Measurements from ENCODE around the gene KCNH5. TPM values are rescaled to one million over a fixed set of nuclear protein-coding genes. Genes with fewer than 3 reads are reported as not detected.

The KCNH5 gene
- total RNA-seq, 1 donor from 2014 or later = 0.29 TPM

GRCh38 chr14:63014621-63015020 is 30.6 kb downstream of the KCNH5 start:
- no peak overlapping the region for H3K27ac ChIP-seq
- H3K9me3 ChIP-seq = no peaks in the 10 kb centered on the region
- H3K4me1 ChIP-seq = no peaks in the 10 kb centered on the region
- TF ChIP-seq, protein P1, sequence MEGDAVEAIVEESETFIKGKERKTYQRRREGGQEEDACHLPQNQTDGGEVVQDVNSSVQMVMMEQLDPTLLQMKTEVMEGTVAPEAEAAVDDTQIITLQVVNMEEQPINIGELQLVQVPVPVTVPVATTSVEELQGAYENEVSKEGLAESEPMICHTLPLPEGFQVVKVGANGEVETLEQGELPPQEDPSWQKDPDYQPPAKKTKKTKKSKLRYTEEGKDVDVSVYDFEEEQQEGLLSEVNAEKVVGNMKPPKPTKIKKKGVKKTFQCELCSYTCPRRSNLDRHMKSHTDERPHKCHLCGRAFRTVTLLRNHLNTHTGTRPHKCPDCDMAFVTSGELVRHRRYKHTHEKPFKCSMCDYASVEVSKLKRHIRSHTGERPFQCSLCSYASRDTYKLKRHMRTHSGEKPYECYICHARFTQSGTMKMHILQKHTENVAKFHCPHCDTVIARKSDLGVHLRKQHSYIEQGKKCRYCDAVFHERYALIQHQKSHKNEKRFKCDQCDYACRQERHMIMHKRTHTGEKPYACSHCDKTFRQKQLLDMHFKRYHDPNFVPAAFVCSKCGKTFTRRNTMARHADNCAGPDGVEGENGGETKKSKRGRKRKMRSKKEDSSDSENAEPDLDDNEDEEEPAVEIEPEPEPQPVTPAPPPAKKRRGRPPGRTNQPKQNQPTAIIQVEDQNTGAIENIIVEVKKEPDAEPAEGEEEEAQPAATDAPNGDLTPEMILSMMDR (IDR thresholded peaks at IDR 0.05) = no peak
- H3K36me3 ChIP-seq = no peaks in the 10 kb centered on the region
- intact Hi-C loops (cut with DNase I) = no loop called here
- no peaks in the 10 kb centered on the region for H3K27me3 ChIP-seq
- H3K4me3 ChIP-seq = no peak overlapping the region
- no peak for ATAC-seq
- DNase-seq = no peak

DNA sequence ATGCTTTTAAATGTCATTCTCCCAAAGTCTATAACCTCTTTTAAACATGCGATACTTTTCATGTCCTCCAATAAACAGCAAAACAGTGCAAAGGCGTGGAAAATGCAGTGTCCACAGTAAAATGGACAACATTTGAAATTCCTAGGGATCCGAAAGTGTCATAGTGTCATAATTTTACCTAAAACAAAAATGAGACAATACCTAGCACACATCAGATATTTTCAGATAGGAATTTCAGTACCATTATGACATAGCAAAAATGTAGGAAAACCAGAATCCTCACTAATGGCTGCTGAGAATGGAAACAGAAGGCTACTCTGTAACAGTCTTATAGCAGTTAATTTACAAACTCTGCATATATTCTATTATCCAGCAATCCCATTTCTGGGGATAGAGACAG is 33.1 kb downstream of the KCNH5 start:
- Histone ChIP-seq H3K36me3 (no peaks in the 10 kb centered on the region), H3K4me1 (no peaks in the 10 kb centered on the region), H3K4me3 (no peak overlapping the region), H3K27ac (no peak overlapping the region), H3K9me3 (no peaks in the 10 kb centered on the region), H3K27me3 (no peaks in the 10 kb centered on the region)
- no peak for DNase-seq
- TF ChIP-seq, protein P1 (IDR thresholded peaks at IDR 0.05) = no peak
- intact Hi-C loops (cut with DNase I) = no loop called here
- no peak for ATAC-seq

DNA sequence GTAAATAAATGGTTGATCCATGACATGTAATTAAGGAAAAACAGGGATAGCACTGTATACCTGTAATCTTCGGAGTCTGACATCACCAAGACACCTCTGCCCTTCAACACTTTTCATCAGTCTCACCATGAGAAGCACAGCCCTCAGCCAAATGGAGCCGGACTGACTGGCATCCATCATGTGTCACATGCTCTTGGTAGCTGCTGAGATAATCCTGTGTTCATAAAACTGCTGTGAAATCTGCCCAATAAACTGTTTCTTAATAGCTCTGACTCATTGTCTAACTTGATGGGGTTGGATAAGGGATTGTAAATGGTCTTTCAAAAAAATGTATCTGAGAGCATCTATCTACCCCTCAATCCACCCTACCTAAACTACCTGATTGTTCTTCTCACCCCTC is 33.6 kb downstream of the KCNH5 start:
- H3K4me3 ChIP-seq = no peak overlapping the region
- H3K36me3 ChIP-seq = no peaks in the 10 kb centered on the region
- intact Hi-C loops (cut with DNase I) = no loop called here
- TF ChIP-seq, protein P1 (IDR thresholded peaks at IDR 0.05) = no peak
- no peaks in the 10 kb centered on the region for H3K9me3 ChIP-seq
- ATAC-seq = no peak
- H3K27me3 ChIP-seq = no peaks in the 10 kb centered on the region
- no peaks in the 10 kb centered on the region for H3K4me1 ChIP-seq
- no peak for DNase-seq
- no peak overlapping the region for H3K27ac ChIP-seq

DNA sequence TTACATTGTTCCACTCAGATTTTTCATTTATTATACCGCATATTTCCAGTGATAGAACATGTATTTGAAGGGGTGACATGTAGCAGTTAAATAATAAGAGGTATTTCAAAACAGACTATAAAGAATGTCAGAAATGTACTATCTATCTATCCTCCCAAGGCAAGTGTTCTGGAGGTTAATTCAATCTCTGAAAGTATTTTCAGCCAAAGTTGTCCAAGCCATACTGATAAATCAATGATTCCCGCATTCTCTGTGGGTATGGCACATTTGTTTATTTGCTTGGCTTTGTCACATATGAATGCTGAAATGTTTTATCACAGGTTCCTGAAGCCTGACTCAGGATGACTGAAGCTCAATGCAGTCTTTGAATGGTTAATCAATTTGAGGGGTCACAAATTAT is 35.8 kb downstream of the KCNH5 start:
- Histone ChIP-seq H3K27ac (no peak overlapping the region), H3K27me3 (no peaks in the 10 kb centered on the region), H3K36me3 (no peaks in the 10 kb centered on the region), H3K4me1 (no peaks in the 10 kb centered on the region), H3K9me3 (no peaks in the 10 kb centered on the region), H3K4me3 (no peak overlapping the region)
- TF ChIP-seq, protein P1 (IDR thresholded peaks at IDR 0.05) = no peak
- intact Hi-C loops (cut with DNase I) = no loop called here
- ATAC-seq (no peak), DNase-seq (no peak)

DNA sequence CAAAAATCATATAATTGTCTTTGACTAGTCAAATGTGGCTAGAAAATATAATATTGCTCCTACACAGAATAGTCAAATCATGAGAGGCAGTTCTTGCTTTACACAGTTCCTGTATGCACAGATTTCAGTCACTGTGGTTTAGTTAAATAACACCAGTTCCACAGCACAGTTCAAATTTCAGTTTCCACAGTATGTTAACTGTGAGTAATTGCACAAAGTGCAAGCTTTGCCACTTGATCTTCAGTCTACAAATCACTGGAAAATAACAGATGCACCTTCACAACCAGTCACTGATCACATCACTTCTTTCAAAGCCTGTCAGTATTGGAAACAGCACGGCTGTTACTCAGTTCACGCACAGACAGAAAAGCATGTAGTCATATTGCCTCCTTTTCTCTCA is 38.7 kb downstream of the KCNH5 start:
- Histone ChIP-seq H3K27me3 (no peaks in the 10 kb centered on the region), H3K36me3 (no peaks in the 10 kb centered on the region), H3K4me1 (no peaks in the 10 kb centered on the region), H3K4me3 (no peak overlapping the region), H3K9me3 (no peaks in the 10 kb centered on the region), H3K27ac (no peak overlapping the region)
- TF ChIP-seq, protein P1 (IDR thresholded peaks at IDR 0.05) = no peak
- intact Hi-C loops (cut with DNase I) = no loop called here
- no peak for ATAC-seq
- no peak for DNase-seq

- no peak for DNase-seq
- intact Hi-C loops (cut with DNase I) = no loop called here
- Histone ChIP-seq H3K36me3 (no peaks in the 10 kb centered on the region), H3K4me3 (no peak overlapping the region), H3K4me1 (no peaks in the 10 kb centered on the region), H3K27me3 (no peaks in the 10 kb centered on the region), H3K9me3 (no peaks in the 10 kb centered on the region), H3K27ac (no peak overlapping the region)
- TF ChIP-seq, protein P1 (IDR thresholded peaks at IDR 0.05) = no peak
- no peak for ATAC-seq
Measured at GRCh38 chr14:62994096-62994495, 51.2 kb downstream of the KCNH5 start.

All from upper lobe of right lung (tissue), 1 donor.